GM21619 (cell line): ENCODE results near the gene LRRC47.
A peak's percentile ranks its signal among the peaks of the same experiment; 100 is the strongest.

Source experiments
- ATAC-seq: cut with Tn5 transposase; IDR thresholded peaks from one replicate; pipeline ENCODE4 v1.9.1; 2021; ENCODE audit not compliant: unreplicated experiment

LRRC47 gene

DNA sequence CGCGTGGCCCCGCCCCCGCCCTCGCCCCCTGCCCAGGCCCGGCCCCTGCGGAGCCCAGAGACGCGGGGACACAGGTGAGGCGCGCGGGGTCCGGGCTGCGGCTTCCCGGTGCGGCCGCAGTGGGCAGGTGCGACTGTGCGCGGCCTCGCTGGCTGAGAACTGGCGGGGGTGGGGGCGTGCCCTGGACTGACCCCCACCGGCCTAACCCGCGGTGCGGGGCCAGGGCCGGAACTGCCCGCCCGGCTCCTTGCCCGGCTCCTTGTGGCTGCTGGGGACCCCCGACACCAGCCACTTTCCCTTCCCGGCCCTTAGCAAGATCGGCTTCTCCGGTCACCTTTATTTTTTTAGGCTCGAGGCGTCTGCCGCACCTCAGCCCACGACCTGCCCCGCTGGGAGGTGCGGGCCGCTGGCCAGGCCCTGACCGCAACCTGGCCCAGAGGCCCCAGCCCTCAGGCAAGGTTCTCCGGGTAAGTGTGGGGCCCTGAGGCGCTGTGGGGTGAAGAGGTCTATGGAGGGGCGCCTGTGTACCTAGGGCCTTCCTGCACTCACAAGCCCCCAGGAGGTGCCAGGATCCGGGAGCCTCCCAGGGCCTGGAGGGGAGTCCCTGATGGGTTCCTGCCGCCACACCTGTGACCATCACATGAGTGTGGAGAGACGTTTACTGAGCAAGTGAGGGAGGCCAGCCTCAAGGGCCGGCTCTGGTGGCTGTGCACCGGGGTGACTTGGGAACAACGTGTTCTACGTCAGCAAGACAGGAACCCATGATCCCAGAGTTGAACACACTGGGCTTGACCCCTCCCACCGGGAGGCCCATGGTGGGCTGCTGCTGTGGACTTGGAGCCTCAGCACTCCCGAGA, 23.4 kb downstream of the LRRC47 start, which contains the start of gene SMIM1:
SMIM1 (plus strand) TSS at position 35 of the 857 bp plus-strand sequence. CDS start 2,625 bp downstream, outside the sequence.
- peak; percentile 14 for ATAC-seq

DNA sequence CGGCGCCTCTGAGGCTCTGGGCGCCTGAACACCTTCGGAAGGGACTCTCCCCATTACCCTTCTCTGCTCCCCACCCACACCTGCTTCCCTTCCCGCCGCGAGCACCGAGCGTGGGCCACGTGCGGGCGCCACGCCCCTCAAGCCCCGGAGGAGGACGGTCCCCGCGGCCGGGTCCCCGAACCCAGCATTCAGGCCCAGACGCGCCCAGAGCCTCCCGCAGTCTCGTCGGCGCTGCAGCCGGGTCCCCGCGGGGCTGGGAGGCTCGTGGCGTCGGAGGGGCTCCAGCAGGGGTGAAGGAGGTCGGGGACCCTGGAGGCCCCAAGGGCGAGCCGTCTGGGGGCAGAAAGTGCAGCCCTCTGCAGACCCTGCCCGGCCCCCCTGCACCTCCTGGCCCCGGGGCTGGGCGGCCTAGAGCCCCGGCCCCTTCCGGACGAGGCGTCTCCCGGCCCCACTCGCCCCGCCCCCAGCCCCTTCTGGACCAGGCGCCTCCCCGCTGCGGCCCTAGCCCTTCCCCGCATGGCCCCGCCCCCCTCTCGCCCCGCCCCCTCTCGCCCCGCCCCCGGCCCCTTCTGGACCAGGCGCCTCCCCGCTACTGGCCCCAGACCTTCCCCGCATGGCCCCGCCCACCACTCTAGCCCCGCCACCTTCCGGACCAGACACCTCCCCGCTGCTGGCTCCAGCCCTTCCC, 24.1 kb downstream of the LRRC47 start:
- ATAC-seq, result peak; percentile 58

DNA sequence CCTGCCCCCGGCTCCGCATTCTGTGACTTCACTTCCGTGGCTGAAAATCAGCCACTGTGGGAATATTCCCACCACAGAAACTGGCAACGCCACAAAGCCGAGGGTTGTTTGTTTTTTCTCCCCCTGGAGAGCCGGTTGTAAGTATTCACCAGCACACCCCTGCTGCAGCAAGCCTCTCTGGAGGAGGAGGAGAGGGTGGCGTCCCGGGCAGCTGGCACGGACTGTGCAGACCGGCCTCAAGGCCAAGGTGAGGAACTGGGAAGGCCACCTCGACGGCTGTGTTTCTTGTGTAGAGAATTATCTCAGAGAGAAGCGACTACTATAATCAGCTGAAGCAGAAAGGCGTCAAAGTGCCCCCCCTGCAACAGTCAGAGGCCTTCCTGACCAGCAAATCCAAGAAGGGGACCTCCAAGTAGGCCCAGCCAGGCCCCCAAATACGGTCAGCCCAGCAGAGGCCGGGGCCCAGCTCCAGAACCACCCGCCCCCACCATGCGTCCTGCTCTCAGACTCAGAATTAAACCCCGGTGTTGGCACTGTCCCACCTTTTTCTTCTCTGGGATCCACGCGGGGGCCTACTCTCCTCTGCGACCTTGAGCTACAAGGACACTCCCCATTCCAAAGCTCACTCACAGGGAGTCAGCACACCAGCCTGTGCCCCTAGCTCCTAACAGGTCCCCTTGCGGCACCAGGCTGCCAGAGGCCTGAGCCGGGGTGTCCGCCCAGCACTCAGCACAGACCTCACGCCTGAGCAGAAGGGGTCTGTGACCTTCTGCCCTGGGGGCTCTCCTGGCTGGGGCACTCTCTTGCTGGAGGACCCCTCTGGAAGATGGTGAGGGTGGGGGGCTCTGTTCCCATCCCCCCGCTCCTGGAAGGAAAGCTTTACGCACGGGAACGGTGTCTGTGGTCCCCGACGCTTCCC, 24.9 kb downstream of the LRRC47 start:
- no peak for ATAC-seq

DNA sequence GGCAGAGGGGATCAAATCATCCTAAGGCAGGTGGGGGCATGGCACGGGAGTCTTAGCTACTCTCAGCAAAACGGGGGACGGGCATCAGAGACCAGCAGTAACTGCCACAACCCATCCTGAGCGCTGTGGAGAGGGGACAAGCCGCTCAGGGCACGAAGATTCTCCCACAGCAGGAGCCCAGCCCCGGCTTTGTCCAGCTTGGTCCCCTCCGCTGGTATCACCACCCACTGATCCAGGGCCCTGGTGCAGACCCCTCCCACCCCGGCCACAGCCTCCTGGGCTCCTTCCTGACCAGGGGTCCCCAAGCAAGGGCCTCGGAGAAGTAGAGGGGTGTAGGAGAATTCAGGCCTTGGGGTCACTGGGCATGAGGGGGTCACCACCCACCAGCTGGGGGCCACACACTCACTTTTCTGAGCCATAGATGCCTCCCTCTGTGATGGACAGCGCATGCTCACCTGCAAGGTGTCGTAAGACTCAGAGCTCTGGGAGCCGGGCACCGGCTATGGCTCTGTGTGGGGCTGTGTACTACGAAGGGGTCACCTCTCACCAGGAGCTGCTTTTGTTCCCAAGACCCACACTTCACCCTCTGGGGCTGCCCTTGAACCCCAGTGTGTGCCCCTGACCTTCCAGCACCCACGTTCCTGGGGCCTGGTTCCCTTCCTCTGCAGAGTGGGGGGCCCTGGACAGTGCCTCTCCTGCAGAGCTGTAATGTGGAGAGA, 26.1 kb downstream of the LRRC47 start:
- ATAC-seq, result no peak

DNA sequence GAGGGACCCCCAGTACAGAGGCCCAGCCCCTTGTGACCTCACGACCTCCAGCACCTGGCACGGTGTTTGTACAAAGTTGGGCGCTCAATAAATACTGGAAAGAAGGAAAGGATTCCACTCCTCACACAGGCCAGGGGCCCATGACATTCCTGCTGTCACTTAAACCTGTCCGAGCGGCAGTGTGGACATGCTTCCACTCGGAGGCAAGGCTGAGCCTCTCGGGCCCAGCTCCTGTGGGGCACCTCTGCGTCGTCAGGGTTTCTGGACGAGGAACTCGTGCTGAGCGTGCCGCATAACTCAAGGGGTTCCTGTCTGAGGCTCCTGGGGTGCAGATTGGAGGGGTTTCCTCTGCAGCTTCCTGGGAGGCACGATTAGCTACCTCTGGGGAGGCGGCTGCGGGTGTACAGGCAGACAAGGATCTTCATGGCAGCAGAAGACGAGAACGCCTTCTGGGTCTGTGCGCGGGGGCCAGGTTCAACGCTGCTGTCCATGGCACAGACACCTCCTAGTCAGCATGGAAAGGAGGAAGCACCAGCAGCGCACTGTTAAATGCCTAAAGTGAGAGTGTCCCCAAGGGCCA, 27.4 kb downstream of the LRRC47 start:
- ATAC-seq, result no peak

DNA sequence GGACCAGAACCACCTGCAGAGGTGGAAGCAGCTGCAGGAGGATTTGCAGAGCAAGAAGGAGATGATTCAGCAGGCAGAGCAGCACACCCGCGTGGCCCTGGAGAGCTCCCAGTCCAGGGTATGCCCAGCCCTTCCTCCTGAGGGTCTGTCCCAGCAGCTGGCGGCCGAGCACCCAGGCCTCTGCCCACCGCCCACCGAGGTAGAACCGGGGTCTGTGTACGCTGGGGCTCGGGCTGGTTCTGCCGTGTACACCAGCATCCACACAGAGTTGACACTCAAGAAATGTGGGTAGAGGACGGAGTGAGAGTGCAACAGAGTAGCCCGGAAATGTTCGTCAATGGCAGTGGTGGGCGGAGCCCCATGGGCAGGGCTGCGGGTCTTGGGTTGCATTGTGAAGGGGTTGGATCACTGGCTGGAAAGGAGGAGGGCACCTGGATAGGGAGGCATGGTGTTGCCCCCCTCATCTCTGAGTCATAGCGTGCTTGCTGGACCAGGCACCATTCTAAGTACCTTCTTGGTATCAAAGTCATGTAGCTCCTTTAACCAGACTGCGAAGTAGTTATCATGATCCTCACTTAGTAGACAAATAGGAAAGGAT, 28.9 kb downstream of the LRRC47 start:
- no peak for ATAC-seq

DNA sequence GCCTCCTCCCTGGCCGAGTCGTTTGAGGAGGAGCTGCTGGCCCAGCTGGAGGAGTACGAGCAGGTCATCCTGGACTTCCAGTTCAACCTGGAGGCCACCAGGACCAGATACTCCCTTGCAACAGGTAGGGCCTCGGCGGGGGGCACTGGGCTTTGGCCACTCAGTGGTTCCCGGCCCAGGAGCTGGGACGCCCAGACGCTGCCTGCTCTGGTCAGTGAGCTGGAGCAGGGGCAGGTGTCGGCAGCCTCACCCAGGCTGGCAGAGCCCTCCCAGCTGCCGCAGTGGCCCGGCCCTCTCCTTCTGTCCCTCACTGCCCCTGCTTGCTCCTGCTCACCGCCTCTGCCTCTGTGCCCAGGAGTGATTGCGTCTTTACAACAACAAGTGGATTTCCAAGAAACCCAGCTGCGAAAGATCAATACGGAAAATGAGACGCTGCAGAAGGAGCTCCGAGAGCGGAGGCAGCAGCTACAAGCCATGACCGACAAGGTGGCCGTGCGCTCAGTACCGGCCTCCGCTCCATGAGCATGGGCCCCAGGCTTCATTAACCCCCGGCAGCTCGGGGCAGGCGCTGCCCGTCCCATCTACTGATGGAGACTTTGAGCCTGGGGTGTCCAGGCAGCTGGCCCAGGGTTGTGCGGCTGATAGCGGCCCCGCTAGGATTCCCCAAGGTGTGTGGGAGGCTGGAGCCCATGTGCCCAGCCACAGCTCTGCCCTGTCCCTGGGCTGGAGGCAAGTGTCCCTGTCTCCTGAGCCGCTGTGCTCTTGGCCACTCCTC, 32.8 kb downstream of the LRRC47 start:
- ATAC-seq, result no peak

DNA sequence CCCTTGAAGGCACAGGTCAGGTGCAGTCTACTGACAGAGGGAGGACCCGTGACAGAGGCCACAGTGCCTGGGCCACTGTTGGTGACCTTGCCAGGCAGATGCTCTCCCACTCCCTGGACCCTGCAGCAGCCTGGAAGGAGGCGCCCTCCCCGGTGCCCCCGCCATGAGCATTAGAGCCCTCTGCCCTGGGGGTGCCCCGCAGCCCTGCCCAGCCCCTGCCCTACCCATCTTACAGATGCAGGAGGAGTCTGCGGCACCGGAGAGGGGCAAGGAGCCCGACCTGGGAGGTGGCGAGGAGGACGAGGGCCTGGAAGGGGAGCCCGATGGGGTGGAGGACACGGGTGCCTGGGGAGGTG, 33.4 kb downstream of the LRRC47 start:
- no peak for ATAC-seq

GRCh38 chr1:3762151-3762872, 34.0 kb downstream of the LRRC47 start:
- ATAC-seq, result no peak

DNA sequence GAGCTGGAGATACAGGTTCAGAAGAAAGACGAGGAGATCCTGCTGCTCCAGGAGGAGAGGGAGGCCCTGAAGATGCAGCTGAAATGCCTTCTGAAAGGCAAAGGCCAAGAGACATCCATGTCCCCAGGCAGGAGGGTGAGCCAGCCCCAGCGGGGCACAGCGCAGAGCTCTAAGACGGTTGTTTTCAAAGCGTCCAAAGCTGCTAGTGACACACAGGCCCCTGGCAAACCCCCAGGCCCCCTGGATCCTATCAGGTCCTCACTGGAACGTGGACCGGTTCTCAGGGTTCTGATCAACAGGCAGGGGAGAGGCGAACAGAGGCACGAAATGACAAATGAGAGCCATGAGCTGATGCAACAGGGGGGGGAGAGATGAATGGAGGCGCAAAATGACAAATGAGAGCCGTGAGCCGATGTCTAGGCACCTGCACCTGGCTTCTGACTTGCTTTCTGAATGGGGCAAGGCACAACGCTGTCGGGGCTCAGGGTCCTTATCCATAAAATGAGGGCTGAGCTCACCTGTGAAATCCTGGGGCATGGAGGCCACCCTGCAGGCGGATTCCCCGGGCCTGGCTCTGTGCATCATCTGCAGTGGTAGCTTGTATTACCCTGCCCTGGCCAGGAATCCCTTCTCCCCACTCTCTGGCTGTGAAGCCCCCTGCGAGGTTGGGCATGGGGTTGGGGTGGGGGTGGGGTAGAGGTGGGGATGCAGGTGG, 34.8 kb downstream of the LRRC47 start:
- ATAC-seq, result no peak

- no peak for ATAC-seq
These were observed 36.5 kb downstream of the LRRC47 start for GRCh38 chr1:3759796-3760195.

DNA sequence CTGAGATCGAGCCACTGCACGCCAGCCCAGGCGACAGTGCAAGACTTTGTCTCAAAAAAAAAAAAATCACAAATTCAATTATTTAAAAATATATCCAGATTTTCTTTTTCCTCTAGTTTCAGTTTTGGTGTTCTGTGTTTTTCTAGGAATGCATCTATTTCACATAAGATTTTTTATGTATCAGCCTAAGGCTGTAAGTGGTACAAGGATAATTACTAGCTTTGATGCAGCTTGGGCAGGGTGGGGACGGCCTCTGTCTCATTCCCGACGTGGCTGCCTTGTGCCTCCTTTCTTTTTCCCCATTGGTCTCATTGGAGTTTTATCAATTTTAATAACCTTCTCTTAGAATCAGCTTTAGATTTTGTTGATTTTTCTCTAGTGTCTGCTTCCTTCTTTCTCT, 37.1 kb downstream of the LRRC47 start:
- no peak for ATAC-seq

DNA sequence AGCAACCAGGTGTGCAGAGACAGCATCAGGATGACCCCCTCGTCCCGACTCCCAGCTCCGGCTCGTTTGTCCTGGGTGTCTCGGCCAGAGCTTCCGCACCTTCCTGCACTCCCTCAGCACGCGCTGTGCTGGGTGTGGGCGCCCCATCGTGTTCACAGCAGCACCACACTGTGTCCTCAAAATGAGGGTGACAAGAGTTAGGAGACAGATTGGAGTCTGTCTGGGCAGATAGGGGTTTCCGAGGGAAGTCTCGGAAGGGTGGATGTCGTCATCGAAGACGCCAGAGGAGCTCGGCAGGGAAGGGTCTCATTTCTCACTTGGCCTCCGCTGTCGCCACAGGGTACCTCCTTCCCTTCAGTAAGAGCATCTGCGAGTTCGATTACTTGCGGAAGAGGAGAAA, 39.9 kb downstream of the LRRC47 start:
- no peak for ATAC-seq

DNA sequence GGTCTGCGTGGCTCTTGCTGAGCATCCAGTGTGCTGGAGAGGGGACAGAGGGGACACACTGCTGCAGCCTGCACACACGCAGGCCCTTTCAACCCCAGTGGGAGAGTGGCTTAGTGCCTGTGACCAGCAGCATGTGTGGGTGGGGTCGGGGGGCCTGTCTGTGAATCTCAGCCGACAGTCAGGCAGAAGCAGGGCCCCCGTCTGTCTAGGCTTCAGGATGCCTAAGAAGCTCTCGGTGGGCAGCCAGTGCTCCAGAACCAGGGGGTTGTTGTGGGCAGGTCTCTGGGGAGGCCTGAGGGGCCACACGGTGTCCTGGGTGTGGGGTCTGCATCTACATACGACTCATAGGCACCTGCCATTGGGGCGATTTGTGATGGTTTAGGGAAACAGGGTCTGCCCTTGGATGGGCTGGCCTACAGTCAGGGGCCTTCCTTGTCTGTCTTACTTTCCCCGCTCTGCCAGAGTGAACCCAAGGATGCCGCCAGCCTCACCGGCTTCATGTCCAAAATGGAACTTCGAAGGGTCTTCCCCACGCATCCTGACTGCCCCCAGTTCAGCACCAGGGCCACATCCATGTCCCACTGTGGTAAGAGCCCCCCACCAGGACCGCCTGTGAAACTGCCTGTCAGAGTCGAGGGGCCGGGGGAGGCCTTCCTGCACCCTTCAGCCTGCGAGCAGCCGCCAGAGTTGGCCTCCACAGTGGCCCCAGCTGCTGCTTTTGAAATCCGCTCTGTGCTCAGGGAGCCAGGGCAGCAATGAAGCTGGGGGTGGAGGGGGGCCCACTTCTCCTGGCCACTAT, 42.4 kb downstream of the LRRC47 start:
- ATAC-seq, result no peak

DNA sequence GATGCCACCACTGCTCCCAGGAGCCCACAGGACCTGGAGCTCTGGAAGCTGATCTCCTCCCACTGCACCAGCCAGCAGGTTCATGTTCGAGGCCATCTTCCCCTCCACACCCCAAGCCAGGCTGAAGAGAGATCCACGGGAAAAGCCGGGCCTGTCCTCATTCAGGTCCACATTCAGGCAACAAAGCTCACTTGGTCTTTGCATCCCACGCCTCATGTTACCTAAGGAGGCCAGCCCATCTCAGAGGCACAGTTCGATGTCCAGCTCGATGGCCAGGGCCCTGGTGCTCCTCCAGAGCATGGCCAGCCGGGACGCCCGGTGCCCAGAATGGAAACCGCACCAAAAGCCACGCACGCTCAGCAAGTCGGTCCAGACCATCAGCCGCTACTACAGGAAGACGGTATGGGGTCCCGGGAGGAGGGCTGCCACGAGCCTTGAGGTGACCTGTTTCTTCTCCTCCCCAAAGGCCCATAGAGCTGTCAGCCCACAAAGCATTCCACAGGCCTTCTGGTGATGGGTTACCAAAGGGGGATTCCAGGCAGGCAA, 43.8 kb downstream of the LRRC47 start, which contains the start of gene CCDC27:
CCDC27 (plus strand) TSS at position 51 of the 546 bp plus-strand sequence; CDS start at position 83, 32 bp downstream.
- no peak for ATAC-seq

DNA sequence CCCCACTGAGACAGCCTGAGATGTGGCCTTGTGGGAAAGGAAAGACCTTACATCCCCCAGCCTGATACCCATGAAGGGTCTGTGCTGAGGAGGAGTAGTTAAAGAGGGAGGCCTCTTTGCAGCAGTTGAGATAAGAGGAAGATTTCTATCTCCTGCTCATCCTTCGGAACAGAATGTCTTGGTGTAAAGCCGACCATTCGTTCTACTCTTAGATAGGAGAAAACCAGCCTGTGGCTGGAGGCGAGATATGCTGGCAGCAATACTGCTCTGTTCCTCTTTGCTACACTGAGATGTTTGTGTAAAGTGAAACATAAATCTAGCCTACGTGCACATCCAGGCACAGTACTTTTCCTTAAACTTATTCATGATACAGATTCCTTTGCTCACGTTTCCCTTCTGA, 45.6 kb downstream of the LRRC47 start:
- no peak for ATAC-seq

DNA sequence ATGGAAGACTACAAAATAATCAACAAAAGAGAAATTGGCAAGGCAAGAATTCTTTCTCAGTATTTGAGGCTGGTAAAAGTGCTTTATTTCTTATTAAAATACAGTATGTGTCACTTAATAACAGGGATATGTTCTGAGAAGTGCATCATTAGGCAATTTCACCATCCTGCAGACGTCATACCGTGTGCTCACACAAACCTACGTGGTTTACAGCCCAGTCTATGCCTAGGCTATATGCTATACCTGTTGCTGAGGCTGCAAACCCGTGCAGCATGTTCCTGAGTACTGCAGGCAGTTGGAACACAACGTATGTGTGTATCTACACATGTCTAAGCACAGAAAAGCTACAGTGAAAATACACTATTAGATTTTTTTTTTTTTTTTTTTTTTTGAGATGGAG, 46.8 kb downstream of the LRRC47 start:
- no peak for ATAC-seq
